Thyroid gland (tissue), 4 donors: ENCODE measurements around the gene SFT2D3.

ENCODE experiments used
- POLR2A ChIP-seq, 2 donors: fragments of 450-650 bp; IDR thresholded peaks; one replicate each; pipeline ENCODE4 v1.6.1; 2017; ENCODE audit warnings: antibody characterized with exemption in 2 of 2, mild to moderate bottlenecking in 2 of 2, moderate library complexity in 1 of 2
- TF ChIP-seq, protein P1 (sequence below), 6 experiments: fragments of 200-600 bp in 3 of 6; fragments of 450-650 bp in 3 of 6; sonication (generic) in 3 of 6; IDR thresholded peaks; one replicate each; pipeline ENCODE4 v1.5.1; 2016 to 2019; ENCODE audit warnings: antibody characterized with exemption in 6 of 6, mild to moderate bottlenecking in 2 of 6, inconsistent platforms in 1 of 6, moderate library complexity in 1 of 6

DNA sequence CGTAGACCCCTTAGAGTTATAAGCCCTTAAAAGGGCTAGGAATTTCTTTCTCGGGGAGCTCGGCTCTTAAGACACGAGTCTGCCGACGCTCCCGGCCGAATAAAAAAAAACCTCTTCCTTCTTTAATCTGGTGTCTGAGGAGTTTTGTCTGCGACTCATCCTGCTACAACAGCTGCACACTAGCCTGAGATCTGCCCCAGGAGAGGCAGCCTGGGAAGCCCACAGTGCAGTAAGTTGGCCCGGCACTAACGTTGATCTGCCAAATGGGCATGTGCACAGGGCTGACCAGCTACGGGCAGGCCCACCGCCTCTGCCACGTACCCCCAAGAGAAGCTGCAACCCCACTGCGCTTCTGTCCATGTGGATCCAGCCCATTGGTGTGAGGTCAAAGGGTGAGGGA lies 17.5 kb upstream of the SFT2D3 start:
- TF ChIP-seq, protein P1, sequence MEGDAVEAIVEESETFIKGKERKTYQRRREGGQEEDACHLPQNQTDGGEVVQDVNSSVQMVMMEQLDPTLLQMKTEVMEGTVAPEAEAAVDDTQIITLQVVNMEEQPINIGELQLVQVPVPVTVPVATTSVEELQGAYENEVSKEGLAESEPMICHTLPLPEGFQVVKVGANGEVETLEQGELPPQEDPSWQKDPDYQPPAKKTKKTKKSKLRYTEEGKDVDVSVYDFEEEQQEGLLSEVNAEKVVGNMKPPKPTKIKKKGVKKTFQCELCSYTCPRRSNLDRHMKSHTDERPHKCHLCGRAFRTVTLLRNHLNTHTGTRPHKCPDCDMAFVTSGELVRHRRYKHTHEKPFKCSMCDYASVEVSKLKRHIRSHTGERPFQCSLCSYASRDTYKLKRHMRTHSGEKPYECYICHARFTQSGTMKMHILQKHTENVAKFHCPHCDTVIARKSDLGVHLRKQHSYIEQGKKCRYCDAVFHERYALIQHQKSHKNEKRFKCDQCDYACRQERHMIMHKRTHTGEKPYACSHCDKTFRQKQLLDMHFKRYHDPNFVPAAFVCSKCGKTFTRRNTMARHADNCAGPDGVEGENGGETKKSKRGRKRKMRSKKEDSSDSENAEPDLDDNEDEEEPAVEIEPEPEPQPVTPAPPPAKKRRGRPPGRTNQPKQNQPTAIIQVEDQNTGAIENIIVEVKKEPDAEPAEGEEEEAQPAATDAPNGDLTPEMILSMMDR (IDR thresholded peaks at IDR 0.05), result no peak
- no peak for TF ChIP-seq POLR2A (IDR thresholded peaks at IDR 0.05)
